OCI-LY1 (cell line): ENCODE data around the gene XRN2.

Experiments
- H2AFZ ChIP-seq: fragments of 200-600 bp; sonication (generic), shearing (Covaris generic); 2 replicates; pipeline ENCODE4 v1.6.0; 2014; ENCODE audit warnings: antibody characterized with exemption, mild to moderate bottlenecking, low read length
- H3F3A ChIP-seq: fragments of 200-600 bp; sonication (generic), shearing (Covaris generic); 2 replicates; pipeline ENCODE4 v1.6.0; 2014; ENCODE audit warnings: mild to moderate bottlenecking, antibody characterized with exemption, low read length, moderate library complexity; ENCODE audit not compliant: insufficient read depth
- H3K27ac ChIP-seq: fragments of 200-600 bp; sonication (generic); 2 replicates; pipeline ENCODE4 v1.5.1; 2014; ENCODE audit warnings: low read length, mixed run types, mild to moderate bottlenecking, low read depth; ENCODE audit not compliant: poor library complexity, severe bottlenecking
- H3K27me3 ChIP-seq: fragments of 200-600 bp; sonication (generic); 2 replicates; pipeline ENCODE4 v1.6.0; 2014; ENCODE audit warnings: antibody characterized with exemption, mild to moderate bottlenecking, low read length, moderate library complexity; ENCODE audit not compliant: insufficient read depth
- H3K36me3 ChIP-seq: fragments of 200-600 bp; sonication (generic); 2 replicates; pipeline ENCODE4 v1.6.1; 2014; ENCODE audit warnings: mild to moderate bottlenecking, antibody characterized with exemption, low read length, moderate library complexity, mixed read lengths; ENCODE audit not compliant: insufficient read depth
- H3K4me1 ChIP-seq: fragments of 200-600 bp; sonication (generic); 2 replicates; pipeline ENCODE4 v1.5.1; 2014; ENCODE audit warnings: mild to moderate bottlenecking, low read length, moderate library complexity; ENCODE audit not compliant: insufficient read depth, severe bottlenecking
- H3K4me2 ChIP-seq: fragments of 200-600 bp; sonication (generic), shearing (Covaris generic); 2 replicates; pipeline ENCODE4 v1.6.1; 2014; ENCODE audit warnings: low read length
- H3K4me3 ChIP-seq: fragments of 200-600 bp; sonication (generic); 2 replicates; pipeline ENCODE4 v1.5.1; 2014; ENCODE audit warnings: low read length, low read depth, mild to moderate bottlenecking, mixed read lengths; ENCODE audit not compliant: poor library complexity, severe bottlenecking
- H3K79me2 ChIP-seq: fragments of 200-600 bp; shearing (Covaris generic); 2 replicates; pipeline ENCODE4 v1.6.1; 2016; ENCODE audit warnings: mixed run types, low read length, mixed read lengths; ENCODE audit not compliant: insufficient read depth
- H3K9ac ChIP-seq: fragments of 200-600 bp; sonication (generic), shearing (Covaris generic); 2 replicates; pipeline ENCODE4 v1.6.1; 2014; ENCODE audit warnings: mild to moderate bottlenecking, low read length, mixed read lengths
- H3K9me2 ChIP-seq: fragments of 200-600 bp; sonication (generic), shearing (Covaris generic); 2 replicates; pipeline ENCODE4 v1.6.1; 2014; ENCODE audit warnings: low read depth, mild to moderate bottlenecking, low read length, mixed read lengths
- H3K9me3 ChIP-seq: fragments of 200-600 bp; shearing (Covaris generic); 2 replicates; pipeline ENCODE4 v1.6.1; 2014; ENCODE audit warnings: low read length, mixed read lengths
- H4K20me1 ChIP-seq: fragments of 200-600 bp; sonication (generic), shearing (Covaris generic); 2 replicates; pipeline ENCODE4 v1.6.0; 2016; ENCODE audit warnings: mild to moderate bottlenecking, low read length; ENCODE audit not compliant: insufficient read depth
- CTCF ChIP-seq: fragments of 200-600 bp; sonication (generic), shearing (Covaris generic); IDR thresholded peaks from 2 replicates; pipeline ENCODE4 v1.5.1; 2017; ENCODE audit warnings: mild to moderate bottlenecking, antibody characterized with exemption, low read length, moderate library complexity, mixed read lengths
- EZH2 ChIP-seq: fragments of 200-600 bp; sonication (generic), shearing (Covaris generic); IDR thresholded peaks from 2 replicates; pipeline ENCODE4 v1.8.0; 2017; ENCODE audit warnings: borderline replicate concordance, mixed run types, mild to moderate bottlenecking, antibody characterized with exemption, low read length, moderate library complexity, mixed read lengths

Gene XRN2

DNA sequence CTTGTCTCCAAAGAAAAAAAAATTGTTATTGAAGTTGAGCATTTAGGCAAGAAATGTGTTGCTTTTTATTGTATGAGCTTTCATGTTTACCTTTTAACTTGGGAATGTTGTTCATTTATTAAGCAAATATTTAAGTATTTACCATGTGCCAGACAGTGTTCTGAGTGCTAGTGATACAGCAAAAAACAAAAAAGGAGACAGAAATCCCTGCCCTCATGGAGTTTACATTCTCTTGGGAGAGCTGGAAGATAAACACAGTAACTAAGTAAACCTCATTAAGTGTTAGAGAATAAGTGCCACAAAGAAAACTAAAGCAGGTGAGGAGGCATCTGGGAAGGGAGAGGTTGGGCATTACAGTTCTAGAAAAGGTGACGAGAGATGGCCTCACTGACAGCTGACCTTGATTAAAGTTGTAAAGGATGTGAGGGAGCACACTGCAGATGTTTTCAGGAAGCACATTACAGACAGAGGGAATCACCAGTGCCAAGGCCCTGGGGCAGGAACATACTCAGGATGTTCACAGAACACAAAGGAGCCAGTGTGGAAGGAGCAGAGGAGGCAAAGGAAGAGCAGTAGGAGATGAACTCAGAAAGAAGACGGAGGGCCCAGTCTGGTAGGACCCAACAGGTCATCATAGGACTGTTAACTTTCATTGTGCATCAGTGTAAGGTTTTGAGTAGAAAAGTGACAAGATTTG is 33.5 kb downstream of the XRN2 start:
- no peak overlapping the region for H3K27ac ChIP-seq
- H3K9me2 ChIP-seq = no peaks in the 10 kb centered on the region
- no peaks in the 10 kb centered on the region for H3K27me3 ChIP-seq
- H3K4me2 ChIP-seq = no peak overlapping the region
- H3K9me3 ChIP-seq = no peaks in the 10 kb centered on the region
- H3K9ac ChIP-seq = no peak overlapping the region
- TF ChIP-seq EZH2 (no peak), CTCF (no peak)
- H3K4me3 ChIP-seq = no peak overlapping the region
- H3K4me1 ChIP-seq = no peaks in the 10 kb centered on the region
- H2AFZ ChIP-seq = no peak overlapping the region
- H3F3A ChIP-seq = no peaks in the 10 kb centered on the region; the same call in 1 of the 2 replicates
- no peaks in the 10 kb centered on the region for H4K20me1 ChIP-seq
- peaks cover 93% of the 10 kb centered on the region for H3K36me3 ChIP-seq
- no peaks in the 10 kb centered on the region for H3K79me2 ChIP-seq

DNA sequence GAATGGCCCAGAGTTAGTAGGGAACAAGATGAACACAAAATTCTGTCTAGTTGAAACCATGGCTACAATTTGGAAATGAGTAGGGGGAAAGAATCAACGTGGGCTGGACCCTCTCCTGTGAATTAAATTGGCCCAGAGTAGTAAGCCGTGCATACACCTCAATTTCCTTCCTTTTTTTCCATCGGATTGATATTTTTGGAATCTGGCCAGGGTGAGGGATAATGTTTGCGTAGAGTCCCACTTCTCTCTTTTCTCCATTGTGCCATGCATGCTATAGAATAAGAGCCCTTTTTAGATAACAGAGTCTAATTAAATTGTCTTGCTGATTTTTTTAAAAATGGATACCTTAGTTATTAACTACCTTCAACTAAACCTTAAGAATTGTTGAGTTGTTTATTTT is 35.2 kb downstream of the XRN2 start:
- H3K36me3 ChIP-seq = peaks cover 83% of the 10 kb centered on the region

GRCh38 chr20:21339499-21339898 is 36.4 kb downstream of the XRN2 start:
- Histone ChIP-seq H3K27ac (no peak overlapping the region), H3K4me1 (no peaks in the 10 kb centered on the region), H2AFZ (no peak overlapping the region), H3K9me3 (no peaks in the 10 kb centered on the region), H3K9me2 (no peaks in the 10 kb centered on the region), H3K4me2 (no peak overlapping the region), H3K9ac (no peak overlapping the region), H3K4me3 (no peak overlapping the region), H4K20me1 (no peaks in the 10 kb centered on the region), H3F3A (no peaks in the 10 kb centered on the region; the same call in 1 of the 2 replicates), H3K27me3 (no peaks in the 10 kb centered on the region), H3K36me3 (peaks cover 78% of the 10 kb centered on the region), H3K79me2 (no peaks in the 10 kb centered on the region)
- TF ChIP-seq CTCF (no peak), EZH2 (no peak)

More for the DNA sequence above, 35.2 kb downstream of the XRN2 start:
- H3K9me2 ChIP-seq = no peaks in the 10 kb centered on the region
- H4K20me1 ChIP-seq = no peaks in the 10 kb centered on the region
- no peak overlapping the region for H3K27ac ChIP-seq
- no peak overlapping the region for H3K9ac ChIP-seq
- TF ChIP-seq CTCF (no peak), EZH2 (no peak)
- no peaks in the 10 kb centered on the region for H3K79me2 ChIP-seq
- no peaks in the 10 kb centered on the region for H3K4me1 ChIP-seq
- H2AFZ ChIP-seq = no peak overlapping the region
- no peaks in the 10 kb centered on the region for H3K9me3 ChIP-seq
- H3K27me3 ChIP-seq = no peaks in the 10 kb centered on the region
- no peak overlapping the region for H3K4me2 ChIP-seq
- no peaks in the 10 kb centered on the region; the same call in 1 of the 2 replicates for H3F3A ChIP-seq
- H3K4me3 ChIP-seq = no peak overlapping the region
